ENCODE data around the gene CNIH3.

DNA sequence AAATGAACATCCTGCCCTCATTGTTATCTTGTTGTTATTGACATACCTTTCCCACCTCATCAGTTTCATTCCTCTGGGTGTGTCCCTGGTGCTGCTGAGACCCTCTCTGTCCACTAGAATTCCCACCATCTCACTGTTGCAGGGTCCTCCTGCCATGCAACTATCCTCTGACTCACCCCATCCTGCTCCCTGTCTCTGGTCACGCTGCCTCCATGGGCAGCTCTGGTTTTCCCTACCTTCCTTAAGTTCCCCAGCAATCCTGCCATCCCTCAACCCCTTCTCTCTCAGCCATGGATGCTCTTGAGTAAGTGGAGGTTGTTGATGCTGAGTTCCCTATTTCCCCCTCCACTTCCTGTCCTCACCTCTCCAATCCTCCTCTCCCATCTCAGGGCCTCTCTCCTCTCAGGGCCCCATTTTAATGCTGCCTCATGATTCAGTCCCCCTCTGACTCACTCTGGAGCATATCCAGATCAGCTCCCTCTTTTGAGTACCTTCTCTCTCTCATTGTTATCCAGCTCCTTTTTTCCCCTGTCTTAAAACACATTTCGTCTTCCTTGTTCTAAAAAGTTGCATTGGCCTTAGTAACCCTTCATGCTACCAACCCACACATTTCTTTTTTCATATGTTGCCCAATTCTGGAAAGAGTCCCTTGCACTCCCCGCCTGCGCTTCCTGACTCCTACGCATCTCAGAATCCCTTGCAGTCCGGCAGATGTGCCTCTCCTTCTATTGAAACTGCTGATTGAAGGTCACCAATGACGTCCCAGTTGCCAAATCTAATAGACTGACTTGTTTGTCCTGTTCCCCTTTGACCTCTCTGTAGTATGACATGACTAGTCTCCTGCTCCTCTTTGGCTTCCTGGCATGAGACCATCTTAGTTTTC is 92.0 kb downstream of the CNIH3 start:
- TF ChIP-seq, protein P1, sequence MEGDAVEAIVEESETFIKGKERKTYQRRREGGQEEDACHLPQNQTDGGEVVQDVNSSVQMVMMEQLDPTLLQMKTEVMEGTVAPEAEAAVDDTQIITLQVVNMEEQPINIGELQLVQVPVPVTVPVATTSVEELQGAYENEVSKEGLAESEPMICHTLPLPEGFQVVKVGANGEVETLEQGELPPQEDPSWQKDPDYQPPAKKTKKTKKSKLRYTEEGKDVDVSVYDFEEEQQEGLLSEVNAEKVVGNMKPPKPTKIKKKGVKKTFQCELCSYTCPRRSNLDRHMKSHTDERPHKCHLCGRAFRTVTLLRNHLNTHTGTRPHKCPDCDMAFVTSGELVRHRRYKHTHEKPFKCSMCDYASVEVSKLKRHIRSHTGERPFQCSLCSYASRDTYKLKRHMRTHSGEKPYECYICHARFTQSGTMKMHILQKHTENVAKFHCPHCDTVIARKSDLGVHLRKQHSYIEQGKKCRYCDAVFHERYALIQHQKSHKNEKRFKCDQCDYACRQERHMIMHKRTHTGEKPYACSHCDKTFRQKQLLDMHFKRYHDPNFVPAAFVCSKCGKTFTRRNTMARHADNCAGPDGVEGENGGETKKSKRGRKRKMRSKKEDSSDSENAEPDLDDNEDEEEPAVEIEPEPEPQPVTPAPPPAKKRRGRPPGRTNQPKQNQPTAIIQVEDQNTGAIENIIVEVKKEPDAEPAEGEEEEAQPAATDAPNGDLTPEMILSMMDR (IDR thresholded peaks at IDR 0.05): no peak
- TF ChIP-seq POLR2A (IDR thresholded peaks at IDR 0.05): no peak
